GM23338 (cell line): ENCODE measurements around the gene YJEFN3. TPM values are rescaled to one million over a fixed set of nuclear protein-coding genes. Genes with fewer than 3 reads are reported as not detected.

Experiments
- ATAC-seq: fragments of 200-7000 bp; cut with Tn5 transposase; 3 replicates; pipeline ENCODE4 v1.9.1; 2020
- DNase-seq: peaks from one replicate; pipeline ENCODE4 v3.0.0-alpha.2; 2015; ENCODE audit warnings: low spot score
- H2AFZ ChIP-seq: fragments of 200-600 bp; sonication (generic); 2 replicates; pipeline ENCODE4 v1.8.0; 2016; ENCODE audit warnings: antibody characterized with exemption, mild to moderate bottlenecking, moderate library complexity
- H3F3A ChIP-seq: fragments of 200-600 bp; sonication (generic); replicated peaks from 2 replicates; pipeline ENCODE4 v1.8.0; 2017; ENCODE audit warnings: antibody characterized with exemption, mixed run types, low read depth
- H3K27ac ChIP-seq: fragments of 200-600 bp; sonication (generic); 2 replicates; pipeline ENCODE4 v1.6.1; 2016; ENCODE audit warnings: low read depth
- H3K27me3 ChIP-seq: fragments of 200-600 bp; sonication (generic); 2 replicates; pipeline ENCODE4 v1.8.0; 2016; ENCODE audit warnings: mild to moderate bottlenecking, mixed run types, moderate library complexity; ENCODE audit not compliant: insufficient read depth
- H3K36me3 ChIP-seq: fragments of 200-600 bp; sonication (generic); 2 replicates; pipeline ENCODE4 v1.8.0; 2016; ENCODE audit warnings: mild to moderate bottlenecking; ENCODE audit not compliant: insufficient read depth
- H3K4me1 ChIP-seq: fragments of 200-600 bp; sonication (generic); 2 replicates; pipeline ENCODE4 v1.8.0; 2016; ENCODE audit warnings: mild to moderate bottlenecking, moderate library complexity; ENCODE audit not compliant: insufficient read depth
- H3K4me2 ChIP-seq: fragments of 200-600 bp; sonication (generic); 2 replicates; pipeline ENCODE4 v1.7.1; 2017; ENCODE audit warnings: mixed run types
- H3K4me3 ChIP-seq: fragments of 200-600 bp; sonication (generic); 2 replicates; pipeline ENCODE4 v1.6.1; 2016; ENCODE audit warnings: mixed run types
- H3K79me2 ChIP-seq: fragments of 200-600 bp; sonication (generic); replicated peaks from 2 replicates; pipeline ENCODE4 v1.8.0; 2017; ENCODE audit warnings: mild to moderate bottlenecking; ENCODE audit not compliant: insufficient read depth
- H3K9me2 ChIP-seq: fragments of 200-600 bp; sonication (generic); 2 replicates; pipeline ENCODE4 v1.8.0; 2017; ENCODE audit not compliant: insufficient read depth
- H4K20me1 ChIP-seq: fragments of 200-600 bp; sonication (generic); replicated peaks from 2 replicates; pipeline ENCODE4 v1.8.0; 2017; ENCODE audit warnings: mild to moderate bottlenecking; ENCODE audit not compliant: insufficient read depth
- H3K27ac Mint-ChIP-seq: 2 replicates; pipeline ENCODE4 v1.8.0; 2020; ENCODE audit warnings: inconsistent platforms, mild to moderate bottlenecking, moderate library complexity, mixed read lengths
- H3K27me3 Mint-ChIP-seq: 3 replicates; pipeline ENCODE4 v1.8.0; 2022; ENCODE audit warnings: low read depth, mild to moderate bottlenecking, moderate library complexity, mixed read lengths, inconsistent platforms; ENCODE audit not compliant: insufficient read depth, poor library complexity
- H3K36me3 Mint-ChIP-seq: 3 replicates; pipeline ENCODE4 v1.8.0; 2021; ENCODE audit warnings: low read depth, mild to moderate bottlenecking, inconsistent platforms, moderate library complexity, mixed read lengths
- H3K4me1 Mint-ChIP-seq: 3 replicates; pipeline ENCODE4 v1.8.0; 2020; ENCODE audit warnings: mild to moderate bottlenecking, inconsistent platforms, mixed read lengths
- H3K4me3 Mint-ChIP-seq: 3 replicates; pipeline ENCODE4 v1.8.0; 2021; ENCODE audit warnings: moderate library complexity, mild to moderate bottlenecking, inconsistent platforms, mixed read lengths
- H3K9me3 Mint-ChIP-seq: 3 replicates; pipeline ENCODE4 v1.8.0; 2020; ENCODE audit warnings: moderate library complexity, mild to moderate bottlenecking, inconsistent platforms, mixed read lengths
- CREB1 ChIP-seq: fragments of 250-450 bp; sonication (Bioruptor Pico); IDR thresholded peaks from 2 replicates; pipeline ENCODE4 v1.5.0; 2020; ENCODE audit warnings: low read depth, mild to moderate bottlenecking, moderate library complexity
- CTCF ChIP-seq, 2 experiments: fragments of 200-600 bp in 1 of 2; sonication (generic) in 1 of 2; conservative IDR thresholded peaks; 2 replicates each; pipeline versions ENCODE4 v1.5.1 to v1.6.1; 2016 to 2017; ENCODE audit warnings: antibody characterized with exemption in 2 of 2, low read depth in 2 of 2, mild to moderate bottlenecking in 2 of 2, moderate library complexity in 1 of 2
- EZH2 ChIP-seq: fragments of 200-600 bp; sonication (generic); IDR thresholded peaks from one replicate; pipeline ENCODE4 v1.8.0; 2017; ENCODE audit warnings: antibody characterized with exemption, mild to moderate bottlenecking, low read depth; ENCODE audit not compliant: unreplicated experiment
- EZH2phosphoT487 ChIP-seq: fragments of 200-600 bp; sonication (generic); IDR thresholded peaks from one replicate; pipeline ENCODE4 v1.8.1; 2018; ENCODE audit warnings: antibody characterized with exemption; ENCODE audit not compliant: unreplicated experiment
- JUNB ChIP-seq: IDR thresholded peaks from one replicate; pipeline ENCODE4 v1.6.1; 2016; ENCODE audit warnings: antibody characterized with exemption; ENCODE audit not compliant: unreplicated experiment
- NANOG ChIP-seq: IDR thresholded peaks from 2 replicates; pipeline ENCODE4 v1.6.1; 2016; ENCODE audit warnings: antibody characterized with exemption, borderline replicate concordance
- POLR2AphosphoS5 ChIP-seq: IDR thresholded peaks from 2 replicates; pipeline ENCODE4 v1.6.1; 2016; ENCODE audit warnings: antibody characterized with exemption, low read depth
- STAT1 ChIP-seq: IDR thresholded peaks from one replicate; pipeline ENCODE4 v1.6.1; 2016; ENCODE audit warnings: antibody characterized with exemption; ENCODE audit not compliant: unreplicated experiment
- ZNF114 ChIP-seq: fragments of 250-450 bp; sonication (Bioruptor Pico); IDR thresholded peaks from 2 replicates; pipeline ENCODE4 v1.5.0; 2020; ENCODE audit warnings: mild to moderate bottlenecking, moderate library complexity
- ZNF331 ChIP-seq: fragments of 250-450 bp; sonication (Bioruptor Pico); IDR thresholded peaks from 2 replicates; pipeline ENCODE4 v1.5.0; 2020; ENCODE audit warnings: low read depth, mild to moderate bottlenecking, moderate library complexity
- ZNF462 ChIP-seq: fragments of 250-450 bp; sonication (Bioruptor Pico); IDR thresholded peaks from 2 replicates; pipeline ENCODE4 v1.5.0; 2020; ENCODE audit warnings: mild to moderate bottlenecking, moderate library complexity
- polyA plus RNA-seq: library from polyadenylated mRNA; unstranded; fragments of >200 nt; fragmentation: Nextera tagmentation; extraction: Ambion mirVana; gene quantifications from 2 replicates; pipeline ENCODE4 v1.2.1, GENCODE V29; 2016
- total RNA-seq: library from RNA; depleted of rRNA; stranded (reverse); fragments of >200 nt; shearing (Covaris generic); gene quantifications from 2 replicates; pipeline ENCODE4 v1.2.3, GENCODE V29; 2014
- TF ChIP-seq, protein P1 (sequence below): IDR thresholded peaks from one replicate; pipeline ENCODE4 v1.6.1; 2018; ENCODE audit warnings: antibody characterized with exemption; ENCODE audit not compliant: unreplicated experiment
- TF ChIP-seq, protein P2 (sequence below): IDR thresholded peaks from 2 replicates; pipeline ENCODE4 v1.6.1; 2016; ENCODE audit warnings: antibody characterized with exemption

YJEFN3 gene
- total and polyA plus RNA-seq, 2 experiments from 2014 or later = 3.5 to 6.5 TPM

DNA sequence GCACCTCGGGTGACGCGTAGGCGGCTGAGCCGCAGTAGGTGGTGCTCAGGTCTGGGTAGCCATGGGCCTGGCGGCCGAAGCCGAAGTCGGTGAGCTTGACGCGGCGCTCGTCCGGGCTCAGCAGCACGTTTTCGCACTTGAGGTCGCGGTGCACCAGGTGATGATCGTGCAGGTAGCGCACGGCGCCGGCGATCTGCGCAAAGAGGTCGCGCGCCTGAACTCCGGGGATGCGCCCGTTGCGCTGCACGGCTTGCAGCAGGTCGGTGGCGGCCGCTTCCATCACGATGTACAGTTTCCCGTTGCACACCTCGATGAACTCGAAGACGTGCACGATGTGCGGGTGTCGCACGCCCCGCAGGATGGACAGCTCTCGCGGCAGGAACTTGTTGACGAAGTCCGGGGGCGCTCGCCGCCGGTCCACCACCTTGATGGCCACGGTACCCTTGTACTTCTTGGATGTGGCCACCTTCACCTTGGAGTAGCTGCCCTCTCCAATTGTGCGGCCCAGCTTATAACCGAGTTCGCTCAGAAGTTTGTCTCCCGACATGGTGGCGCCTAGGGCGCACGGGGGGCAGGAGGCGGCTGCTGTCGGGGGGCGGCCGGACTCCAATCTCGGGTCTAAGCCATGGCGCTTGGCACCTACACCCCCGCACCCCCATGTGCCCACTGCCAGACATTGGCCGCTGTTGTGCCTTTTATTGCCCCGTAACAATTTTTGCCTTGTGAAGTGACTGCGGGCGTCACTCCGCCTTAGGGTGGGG is 13.7 kb upstream of the YJEFN3 start, which contains the start of gene TSSK6:
TSSK6 (minus strand) TSS at position 668 of the 761 bp plus-strand sequence; CDS start at position 547, 121 bp downstream.
- TF ChIP-seq ZNF114 (CRISPR knock-in tag) (no peak), POLR2AphosphoS5 (no peak), CTCF (conservative IDR thresholded peaks at IDR 0.05; ENCODE audit: low read depth in 2 of 2) (no peak), STAT1 (no peak), JUNB (no peak), CREB1 (CRISPR knock-in tag) (no peak), EZH2phosphoT487 (no peak), ZNF331 (no peak), ZNF462 (CRISPR knock-in tag) (no peak), NANOG (no peak), EZH2 (no peak)
- TF ChIP-seq, protein P1, sequence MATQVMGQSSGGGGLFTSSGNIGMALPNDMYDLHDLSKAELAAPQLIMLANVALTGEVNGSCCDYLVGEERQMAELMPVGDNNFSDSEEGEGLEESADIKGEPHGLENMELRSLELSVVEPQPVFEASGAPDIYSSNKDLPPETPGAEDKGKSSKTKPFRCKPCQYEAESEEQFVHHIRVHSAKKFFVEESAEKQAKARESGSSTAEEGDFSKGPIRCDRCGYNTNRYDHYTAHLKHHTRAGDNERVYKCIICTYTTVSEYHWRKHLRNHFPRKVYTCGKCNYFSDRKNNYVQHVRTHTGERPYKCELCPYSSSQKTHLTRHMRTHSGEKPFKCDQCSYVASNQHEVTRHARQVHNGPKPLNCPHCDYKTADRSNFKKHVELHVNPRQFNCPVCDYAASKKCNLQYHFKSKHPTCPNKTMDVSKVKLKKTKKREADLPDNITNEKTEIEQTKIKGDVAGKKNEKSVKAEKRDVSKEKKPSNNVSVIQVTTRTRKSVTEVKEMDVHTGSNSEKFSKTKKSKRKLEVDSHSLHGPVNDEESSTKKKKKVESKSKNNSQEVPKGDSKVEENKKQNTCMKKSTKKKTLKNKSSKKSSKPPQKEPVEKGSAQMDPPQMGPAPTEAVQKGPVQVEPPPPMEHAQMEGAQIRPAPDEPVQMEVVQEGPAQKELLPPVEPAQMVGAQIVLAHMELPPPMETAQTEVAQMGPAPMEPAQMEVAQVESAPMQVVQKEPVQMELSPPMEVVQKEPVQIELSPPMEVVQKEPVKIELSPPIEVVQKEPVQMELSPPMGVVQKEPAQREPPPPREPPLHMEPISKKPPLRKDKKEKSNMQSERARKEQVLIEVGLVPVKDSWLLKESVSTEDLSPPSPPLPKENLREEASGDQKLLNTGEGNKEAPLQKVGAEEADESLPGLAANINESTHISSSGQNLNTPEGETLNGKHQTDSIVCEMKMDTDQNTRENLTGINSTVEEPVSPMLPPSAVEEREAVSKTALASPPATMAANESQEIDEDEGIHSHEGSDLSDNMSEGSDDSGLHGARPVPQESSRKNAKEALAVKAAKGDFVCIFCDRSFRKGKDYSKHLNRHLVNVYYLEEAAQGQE = no peak
- TF ChIP-seq, protein P2, sequence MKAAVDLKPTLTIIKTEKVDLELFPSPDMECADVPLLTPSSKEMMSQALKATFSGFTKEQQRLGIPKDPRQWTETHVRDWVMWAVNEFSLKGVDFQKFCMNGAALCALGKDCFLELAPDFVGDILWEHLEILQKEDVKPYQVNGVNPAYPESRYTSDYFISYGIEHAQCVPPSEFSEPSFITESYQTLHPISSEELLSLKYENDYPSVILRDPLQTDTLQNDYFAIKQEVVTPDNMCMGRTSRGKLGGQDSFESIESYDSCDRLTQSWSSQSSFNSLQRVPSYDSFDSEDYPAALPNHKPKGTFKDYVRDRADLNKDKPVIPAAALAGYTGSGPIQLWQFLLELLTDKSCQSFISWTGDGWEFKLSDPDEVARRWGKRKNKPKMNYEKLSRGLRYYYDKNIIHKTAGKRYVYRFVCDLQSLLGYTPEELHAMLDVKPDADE = no peak
- Histone ChIP-seq H3F3A (0 out of 2 replicates have a peak, but pooled peaks cover 3% of the 10 kb centered on the region), H3K9me2 (no peaks in the 10 kb centered on the region), H3K4me2 (peak within 1 kb of the TSS; percentile 99), H3K79me2 (peaks cover 36% of the 10 kb centered on the region), H3K4me1 (no peaks in the 10 kb centered on the region; the same call in 1 of the 2 replicates), H3K27me3 (no peaks in the 10 kb centered on the region), H4K20me1 (peaks cover 8% of the 10 kb centered on the region; the same call in 1 of the 2 replicates), H3K27ac (peak within 1 kb of the TSS; percentile 92), H2AFZ (peak within 1 kb of the TSS; percentile 98), H3K4me3 (peak within 1 kb of the TSS; percentile 99), H3K36me3 (0 out of 2 replicates have a peak, but pooled peaks cover under 1% of the 10 kb centered on the region)
- peaks cover 22% of the 10 kb centered on the region for H3K36me3 Mint-ChIP-seq
- ATAC-seq (no peak), DNase-seq (no peak)
- H3K27ac Mint-ChIP-seq = peak within 1 kb of the TSS; percentile 96
- no peaks in the 10 kb centered on the region; the same call in 2 of the 3 replicates for H3K9me3 Mint-ChIP-seq
- peak within 1 kb of the TSS; percentile 95 for H3K4me3 Mint-ChIP-seq
- H3K27me3 Mint-ChIP-seq = peaks cover 15% of the 10 kb centered on the region
- peaks cover 7% of the 10 kb centered on the region; the same call in 2 of the 3 replicates for H3K4me1 Mint-ChIP-seq
